ENCODE measurements around the gene PRKCZ. TPM values are rescaled to one million over a fixed set of nuclear protein-coding genes. Genes with fewer than 3 reads are reported as not detected.

Gene PRKCZ
- total and polyA plus RNA-seq, 9 of the 15 experiments (the other 6 are each of a cell fraction or from before 2014, with no cell fraction given), result 0.07 to 3.1 (median 1.3) TPM

DNA sequence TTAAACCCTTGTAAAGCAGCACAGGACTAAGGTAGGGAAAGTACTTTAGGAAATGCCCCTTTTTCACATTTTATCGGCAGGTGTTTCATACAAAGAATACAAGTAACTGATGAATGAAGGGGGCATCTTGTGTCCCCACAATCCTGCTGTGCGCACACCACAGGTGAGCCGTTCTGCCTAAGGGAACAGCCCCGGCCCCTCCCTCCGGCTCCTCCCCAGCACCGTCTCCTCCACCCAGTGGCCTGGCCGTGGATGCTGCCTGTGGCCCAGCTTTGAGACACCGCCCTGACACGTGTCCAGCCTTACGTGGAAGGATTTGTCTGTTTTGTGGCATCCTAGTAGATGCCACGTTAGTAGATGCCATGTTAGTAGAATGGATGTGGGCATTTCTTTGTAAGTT, 131.5 kb downstream of the PRKCZ start:
- peaks cover 3% of the 10 kb centered on the region; the same call in 1 of the 3 replicates for H3K79me2 ChIP-seq (ENCODE audit: control insufficient read depth, insufficient read depth, low read length)
- WGBS (ENCODE audit: insufficient coverage, low coverage, missing lambda C conversion rate), result 56% methylated on average over 10 of the region's 11 CpGs
- no peak overlapping the region for H3K27ac ChIP-seq (ENCODE audit: extremely low read depth, low read depth, low read length)
- DNase-seq (ENCODE audit: extremely low read depth in 1 of 4, low spot score in 3 of 4), result no peak
- no peaks in the 10 kb centered on the region for H3K27me3 ChIP-seq (ENCODE audit: control insufficient read depth in 2 of 2, insufficient read depth in 2 of 2, low read length in 2 of 2)
- no peak for FAIRE-seq
- peaks cover 15 to 74% of the 10 kb centered on the region in 2 experiments for H3K4me1 ChIP-seq (replicated peaks in 1 of 2; ENCODE audit: control insufficient read depth in 2 of 2, insufficient read depth in 2 of 2, low read length in 2 of 2)
- H3K36me3 ChIP-seq (ENCODE audit: control insufficient read depth, insufficient read depth, low read length), result no peaks in the 10 kb centered on the region; the same call in 2 of the 3 replicates
- H3K9me1 ChIP-seq (ENCODE audit: control insufficient read depth, insufficient read depth, low read length), result peaks cover 3% of the 10 kb centered on the region
- no peaks in the 10 kb centered on the region for H4K20me1 ChIP-seq (replicated peaks; ENCODE audit: control insufficient read depth, insufficient read depth, low read length)
- no peak overlapping the region; a peak in 1 of 4 replicates for H3K9ac ChIP-seq (ENCODE audit: insufficient read depth in 1 of 2, low read depth in 2 of 2, low read length in 2 of 2)
- POLR2A ChIA-PET, result no interaction called here
- intact Hi-C loops (cut with micrococcal nuclease) (no loop called here), in situ Hi-C loops (cut with MboI) (loop anchor here (25.0 kb wide), 1 partner anchor 356 kb away; the partner anchor contains the start of genes HES5 and PANK4)
- H3K4me2 ChIP-seq (ENCODE audit: insufficient read depth, low read length), result no peak overlapping the region
- BruUV-seq (replicated peaks), result no TSS peak
- TF ChIP-seq, protein P1, sequence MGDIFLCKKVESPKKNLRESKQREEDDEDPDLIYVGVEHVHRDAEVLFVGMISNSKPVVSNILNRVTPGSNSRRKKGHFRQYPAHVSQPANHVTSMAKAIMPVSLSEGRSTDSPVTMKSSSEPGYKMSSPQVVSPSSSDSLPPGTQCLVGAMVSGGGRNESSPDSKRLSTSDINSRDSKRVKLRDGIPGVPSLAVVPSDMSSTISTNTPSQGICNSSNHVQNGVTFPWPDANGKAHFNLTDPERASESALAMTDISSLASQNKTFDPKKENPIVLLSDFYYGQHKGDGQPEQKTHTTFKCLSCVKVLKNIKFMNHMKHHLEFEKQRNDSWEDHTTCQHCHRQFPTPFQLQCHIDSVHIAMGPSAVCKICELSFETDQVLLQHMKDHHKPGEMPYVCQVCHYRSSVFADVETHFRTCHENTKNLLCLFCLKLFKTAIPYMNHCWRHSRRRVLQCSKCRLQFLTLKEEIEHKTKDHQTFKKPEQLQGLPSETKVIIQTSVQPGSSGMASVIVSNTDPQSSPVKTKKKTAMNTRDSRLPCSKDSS (IDR thresholded peaks at IDR 0.05; ENCODE audit: low read depth, partially characterized antibody), result no peak
- TF ChIP-seq ZC3H11A (IDR thresholded peaks at IDR 0.05; ENCODE audit: low read depth, low read length) (no peak), ZNF316 (IDR thresholded peaks at IDR 0.05) (no peak), POLR2G (IDR thresholded peaks at IDR 0.05; ENCODE audit: low read depth, low read length) (no peak), KDM5B (IDR thresholded peaks at IDR 0.05; ENCODE audit: insufficient replicate concordance, low read depth, low read length) (peak; percentile 5), ZNF717 (CRISPR knock-in tag; IDR thresholded peaks at IDR 0.05) (no peak)
- TF ChIP-seq, protein P2, sequence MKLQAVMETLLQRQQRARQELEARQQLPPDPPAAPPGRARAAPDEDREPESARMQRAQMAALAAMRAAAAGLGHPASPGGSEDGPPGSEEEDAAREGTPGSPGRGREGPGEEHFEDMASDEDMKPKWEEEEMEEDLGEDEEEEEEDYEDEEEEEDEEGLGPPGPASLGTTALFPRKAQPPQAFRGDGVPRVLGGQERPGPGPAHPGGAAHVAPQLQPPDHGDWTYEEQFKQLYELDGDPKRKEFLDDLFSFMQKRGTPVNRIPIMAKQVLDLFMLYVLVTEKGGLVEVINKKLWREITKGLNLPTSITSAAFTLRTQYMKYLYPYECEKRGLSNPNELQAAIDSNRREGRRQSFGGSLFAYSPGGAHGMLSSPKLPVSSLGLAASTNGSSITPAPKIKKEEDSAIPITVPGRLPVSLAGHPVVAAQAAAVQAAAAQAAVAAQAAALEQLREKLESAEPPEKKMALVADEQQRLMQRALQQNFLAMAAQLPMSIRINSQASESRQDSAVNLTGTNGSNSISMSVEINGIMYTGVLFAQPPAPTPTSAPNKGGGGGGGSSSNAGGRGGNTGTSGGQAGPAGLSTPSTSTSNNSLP (IDR thresholded peaks at IDR 0.05; ENCODE audit: borderline replicate concordance, low read depth, low read length), result no peak
- no peak overlapping the region for H2AFZ ChIP-seq (ENCODE audit: low read depth, low read length)
- CTCF ChIA-PET (ENCODE audit: low intra/inter-chr PET ratio), result no interaction called here
- no peaks in the 10 kb centered on the region for H3K9me3 ChIP-seq (replicated peaks; ENCODE audit: control insufficient read depth, insufficient read depth, low read depth, low read length)
- H3K4me3 ChIP-seq, result no peak overlapping the region
- ATAC-seq, result no peak
